Memory B cell (primary cell): ENCODE results near the gene KCNG4.

Experiments
- ATAC-seq: fragments of 150-1000 bp; cut with Tn5 transposase; 2 replicates; pipeline ENCODE4 v1.10.0; 2021; ENCODE audit warnings: low read depth, mild to moderate bottlenecking, moderate library complexity
- DNase-seq, 2 donors: peaks; one replicate each; pipeline ENCODE4 v3.0.0; 2022; ENCODE audit warnings: low spot score in 2 of 2
- H3K27ac Mint-ChIP-seq: one replicate; pipeline ENCODE4 v1.8.0; 2022; ENCODE audit warnings: mild to moderate bottlenecking, moderate library complexity, mixed read lengths
- H3K27me3 Mint-ChIP-seq: one replicate; pipeline ENCODE4 v1.8.0; 2022; ENCODE audit warnings: mixed read lengths
- H3K36me3 Mint-ChIP-seq: one replicate; pipeline ENCODE4 v1.8.0; 2022; ENCODE audit warnings: mild to moderate bottlenecking, mixed read lengths
- H3K4me1 Mint-ChIP-seq: one replicate; pipeline ENCODE4 v1.8.0; 2022; ENCODE audit warnings: mixed read lengths
- H3K4me3 Mint-ChIP-seq: one replicate; pipeline ENCODE4 v1.8.0; 2022; ENCODE audit warnings: mild to moderate bottlenecking, moderate library complexity, mixed read lengths
- H3K9me3 Mint-ChIP-seq: one replicate; pipeline ENCODE4 v1.8.0; 2022; ENCODE audit warnings: mixed read lengths

The KCNG4 gene

DNA sequence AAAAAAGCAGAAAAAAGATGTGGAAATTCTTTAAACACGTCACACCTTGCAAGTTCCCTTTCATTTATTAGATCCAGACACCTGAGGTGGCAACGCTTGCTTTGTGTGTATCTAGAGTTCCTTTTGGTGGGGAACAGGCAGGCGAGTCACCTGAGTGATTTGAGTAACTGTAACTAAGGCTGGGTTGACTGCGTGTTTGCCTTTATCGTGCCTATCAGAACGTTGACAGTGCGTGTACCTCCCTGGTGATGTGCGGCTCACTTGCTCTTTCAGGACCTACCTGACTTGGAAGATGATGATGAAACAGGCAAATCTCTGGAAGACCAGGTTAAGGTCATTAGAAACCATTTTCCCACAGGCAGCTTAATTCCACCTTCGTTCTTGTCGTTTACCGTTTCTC is 65.4 kb downstream of the KCNG4 start:
- ATAC-seq = no peak

DNA sequence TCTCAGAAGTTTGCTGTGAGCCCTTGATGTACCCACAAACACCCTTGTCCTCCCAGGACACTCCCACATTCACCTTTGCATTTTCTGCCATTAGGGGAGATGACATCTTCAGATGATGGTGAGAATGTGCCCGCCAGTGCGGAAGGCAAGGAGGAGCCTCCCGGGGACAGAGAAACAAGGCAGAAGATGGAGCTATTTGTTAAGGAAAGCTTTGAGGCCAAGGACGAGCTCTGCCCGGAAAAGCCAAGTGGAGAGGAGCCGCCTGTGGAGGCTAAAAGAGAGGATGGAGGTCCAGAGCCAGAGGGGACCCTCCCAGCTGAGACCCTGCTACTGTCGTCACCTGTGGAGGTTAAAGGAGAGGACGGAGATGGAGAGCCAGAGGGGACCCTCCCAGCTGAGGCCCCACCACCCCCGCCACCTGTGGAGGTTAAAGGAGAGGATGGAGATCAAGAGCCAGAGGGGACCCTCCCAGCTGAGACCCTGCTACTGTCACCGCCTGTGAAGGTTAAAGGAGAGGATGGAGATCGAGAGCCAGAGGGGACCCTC is 70.0 kb downstream of the KCNG4 start:
- H3K9me3 Mint-ChIP-seq = no peaks in the 10 kb centered on the region
- no peaks in the 10 kb centered on the region for H3K4me1 Mint-ChIP-seq
- H3K4me3 Mint-ChIP-seq = no peak overlapping the region
- peaks cover 15% of the 10 kb centered on the region for H3K27me3 Mint-ChIP-seq
- ATAC-seq (no peak), DNase-seq (no peak)
- no peak overlapping the region for H3K27ac Mint-ChIP-seq
- peaks cover 1% of the 10 kb centered on the region for H3K36me3 Mint-ChIP-seq

More for the DNA sequence above, 65.4 kb downstream of the KCNG4 start:
- Mint-ChIP-seq H3K9me3 (no peaks in the 10 kb centered on the region), H3K27ac (no peak overlapping the region), H3K27me3 (peaks cover 8% of the 10 kb centered on the region), H3K4me1 (peaks cover 5% of the 10 kb centered on the region), H3K4me3 (no peak overlapping the region), H3K36me3 (no peaks in the 10 kb centered on the region)
- DNase-seq = no peak
